ENCODE measurements around the gene CORO1C.

The CORO1C gene

DNA sequence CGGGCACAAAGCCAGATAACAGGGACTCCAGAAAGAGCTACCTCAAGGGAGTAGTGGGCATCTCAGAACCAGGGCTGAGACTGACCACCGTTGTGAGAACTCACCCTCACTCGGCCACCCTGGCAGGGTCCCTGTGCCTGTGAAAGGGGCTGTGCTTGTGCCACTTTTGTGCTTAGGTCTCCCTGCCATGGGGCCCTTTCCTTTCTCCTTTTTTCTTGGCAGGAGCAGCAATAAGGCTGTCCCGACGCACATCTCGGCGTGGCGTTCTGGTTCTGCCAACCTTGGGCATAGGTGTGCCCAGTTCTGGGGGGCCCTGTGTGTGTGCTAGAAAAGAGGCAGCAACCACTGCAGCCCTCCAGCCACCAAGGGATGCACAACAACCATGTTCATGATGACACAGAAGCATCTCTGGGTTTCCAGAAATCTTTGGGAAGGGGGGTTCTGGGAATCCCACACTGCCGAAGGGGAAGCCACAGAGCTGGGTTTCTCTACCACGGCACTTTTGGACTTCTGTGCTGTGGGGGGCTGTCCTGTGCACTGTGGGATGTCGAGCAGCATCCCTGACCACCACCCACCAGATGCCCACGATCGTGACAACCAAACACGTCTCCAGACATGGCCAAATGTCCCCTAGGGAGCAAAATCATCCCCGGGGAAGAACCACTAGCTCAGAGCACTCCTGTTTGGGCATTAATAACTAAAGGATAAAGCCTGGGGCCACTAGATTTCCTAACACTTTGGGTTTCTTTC, 120.3 kb downstream of the CORO1C start:
- no peak for DNase-seq (ENCODE audit: low read depth in 1 of 2, low spot score in 1 of 2)
- no peak for TF ChIP-seq JUND (IDR thresholded peaks at IDR 0.05; ENCODE audit: low read depth)
- in situ Hi-C loops (cut with HindIII; ENCODE audit: low pct_unique_long_range_greater_than_20kb, low sequenced_read_pairs): no loop called here

DNA sequence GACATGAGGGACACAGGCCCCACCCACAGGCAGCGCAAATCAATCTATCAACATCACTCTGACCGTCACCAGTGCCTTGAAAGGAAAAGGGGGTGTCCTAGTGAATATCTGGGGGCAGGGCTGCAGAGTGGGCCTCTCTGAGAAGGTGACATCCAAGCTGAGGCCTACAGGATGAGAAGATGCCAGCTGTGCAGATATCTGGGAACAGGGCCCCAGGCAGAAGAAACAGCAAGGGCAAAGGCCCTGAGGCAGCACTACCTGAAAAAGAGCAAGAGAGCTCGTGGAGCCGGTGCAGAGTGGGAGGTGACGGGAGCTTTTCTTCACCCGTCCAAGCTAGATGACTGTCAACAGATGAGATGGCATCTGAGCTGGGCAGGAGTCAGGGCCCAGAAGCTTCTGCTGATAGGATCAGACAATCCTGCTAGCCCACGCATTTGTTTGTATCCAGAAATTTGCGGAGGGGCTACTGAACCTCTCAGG, 120.9 kb downstream of the CORO1C start:
- no peak for DNase-seq (ENCODE audit: low read depth in 1 of 2, low spot score in 1 of 2)
- TF ChIP-seq JUND (IDR thresholded peaks at IDR 0.05; ENCODE audit: low read depth): no peak
- in situ Hi-C loops (cut with HindIII; ENCODE audit: low pct_unique_long_range_greater_than_20kb, low sequenced_read_pairs): no loop called here

DNA sequence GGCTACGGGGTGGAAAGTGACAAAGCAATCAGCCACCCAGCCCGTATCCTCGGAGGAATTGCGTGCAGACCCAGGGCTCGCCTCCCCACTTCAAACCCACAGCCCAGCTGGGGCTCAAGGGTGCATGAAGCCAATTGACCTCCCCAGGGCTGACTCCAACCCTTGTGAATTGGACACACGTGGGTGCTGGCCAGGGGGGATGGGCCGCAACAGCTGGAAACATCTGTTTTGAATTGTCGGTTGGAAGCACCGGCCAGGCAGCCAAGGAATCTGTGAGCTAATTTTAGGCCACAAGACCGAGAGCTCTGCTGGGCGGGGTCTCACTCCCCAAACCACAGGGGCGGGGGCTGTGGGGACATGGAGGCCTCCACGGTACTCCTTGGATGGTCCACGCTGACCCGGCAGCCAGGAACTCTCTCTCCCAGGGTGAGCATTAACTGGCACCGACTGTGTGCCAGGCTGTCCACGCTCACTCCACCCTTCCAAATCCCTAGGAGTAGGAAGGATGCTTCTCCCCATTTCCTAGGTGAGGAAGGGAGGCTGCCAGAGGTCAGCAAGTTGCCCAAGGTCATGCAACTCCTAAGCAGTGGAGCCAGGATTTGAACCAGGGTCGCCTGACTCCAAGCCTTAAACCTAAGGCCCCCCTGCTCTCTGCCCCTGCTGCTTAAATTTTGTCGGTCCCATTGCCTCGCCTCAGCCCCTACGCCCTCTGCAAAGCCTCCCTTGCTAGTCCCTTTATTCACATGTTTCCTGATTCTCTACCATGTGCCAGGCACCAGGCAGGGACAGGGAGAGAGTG, 121.6 kb downstream of the CORO1C start:
- TF ChIP-seq JUND (IDR thresholded peaks at IDR 0.05; ENCODE audit: low read depth): no peak
- in situ Hi-C loops (cut with HindIII; ENCODE audit: low pct_unique_long_range_greater_than_20kb, low sequenced_read_pairs): no loop called here
- no peak for DNase-seq (ENCODE audit: low read depth in 1 of 2, low spot score in 1 of 2)

DNA sequence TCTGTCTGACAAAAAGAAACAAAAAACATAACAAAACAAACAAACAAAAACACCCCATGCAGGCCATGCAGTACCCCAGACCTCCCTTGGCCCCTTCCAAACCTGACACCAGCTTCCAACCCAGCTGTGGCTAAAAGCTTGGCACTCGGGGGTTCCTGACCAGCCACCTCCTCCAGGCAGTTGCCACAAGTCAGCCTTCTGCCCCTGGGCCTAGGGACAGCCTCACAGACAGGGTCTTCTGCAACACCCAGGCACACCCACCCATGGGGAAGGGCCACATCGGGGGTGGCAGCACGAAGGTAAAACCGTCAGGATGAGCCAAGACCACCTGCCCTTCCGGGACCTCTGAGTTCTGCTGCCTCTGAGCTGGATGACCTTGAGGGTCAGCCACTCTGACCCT, 122.7 kb downstream of the CORO1C start:
- no peak for DNase-seq (ENCODE audit: low read depth in 1 of 2, low spot score in 1 of 2)
- in situ Hi-C loops (cut with HindIII; ENCODE audit: low pct_unique_long_range_greater_than_20kb, low sequenced_read_pairs): no loop called here
- TF ChIP-seq JUND (IDR thresholded peaks at IDR 0.05; ENCODE audit: low read depth): no peak

DNA sequence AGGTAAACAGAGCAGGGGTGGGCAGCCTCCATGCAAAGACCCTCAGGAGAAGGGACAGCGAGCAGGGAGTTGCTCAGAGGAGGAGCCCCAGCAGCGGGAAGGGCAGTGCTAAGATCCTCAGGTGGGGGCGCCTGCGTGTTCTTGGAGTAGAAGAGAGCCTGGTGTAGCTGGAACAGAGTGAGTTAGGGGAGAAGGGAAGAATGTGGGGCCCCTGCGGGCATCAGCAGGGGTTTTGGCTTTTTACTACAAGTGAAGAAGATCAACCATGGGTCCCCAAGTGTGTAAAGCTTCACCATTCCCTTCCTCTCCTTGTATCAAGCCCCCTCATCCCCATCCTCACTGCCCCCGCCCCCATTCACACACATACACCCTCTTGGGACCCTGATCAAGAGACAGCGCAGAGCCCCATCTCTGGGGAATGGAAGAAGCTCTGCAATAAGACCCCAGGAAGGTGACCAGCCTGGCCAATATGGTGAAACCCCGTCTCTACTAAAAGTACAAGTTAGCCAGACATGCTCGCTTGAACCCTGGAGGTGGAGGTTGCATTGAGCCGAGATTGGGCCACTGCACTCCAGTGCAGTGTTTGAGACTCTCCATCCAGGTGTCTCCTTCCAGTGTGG, 123.2 kb downstream of the CORO1C start:
- DNase-seq (ENCODE audit: low read depth in 1 of 2, low spot score in 1 of 2): no peak
- TF ChIP-seq JUND (IDR thresholded peaks at IDR 0.05; ENCODE audit: low read depth): no peak
- in situ Hi-C loops (cut with HindIII; ENCODE audit: low pct_unique_long_range_greater_than_20kb, low sequenced_read_pairs): no loop called here

DNA sequence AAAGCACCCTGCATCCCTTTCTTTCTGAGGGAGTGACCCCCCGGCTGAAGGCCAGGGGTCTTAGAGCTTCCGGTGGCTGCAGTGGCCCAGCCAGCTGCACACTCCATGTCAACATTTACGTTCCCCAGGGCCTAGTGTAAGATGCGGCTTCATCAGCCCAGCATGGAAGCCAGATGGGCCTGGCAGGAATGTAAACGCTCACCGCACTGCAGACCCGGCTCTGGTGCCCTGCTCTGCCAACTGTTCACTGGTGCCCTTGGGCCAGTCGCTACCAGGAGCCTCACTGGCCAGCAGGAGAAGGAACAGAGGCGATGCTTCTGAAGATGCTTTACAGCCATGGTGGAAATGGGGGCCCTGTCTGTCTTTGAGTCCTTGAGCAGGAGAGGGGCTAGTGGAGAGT, 124.8 kb downstream of the CORO1C start:
- TF ChIP-seq JUND (IDR thresholded peaks at IDR 0.05; ENCODE audit: low read depth): no peak
- in situ Hi-C loops (cut with HindIII; ENCODE audit: low pct_unique_long_range_greater_than_20kb, low sequenced_read_pairs): no loop called here
- no peak for DNase-seq (ENCODE audit: low read depth in 1 of 2, low spot score in 1 of 2)

DNA sequence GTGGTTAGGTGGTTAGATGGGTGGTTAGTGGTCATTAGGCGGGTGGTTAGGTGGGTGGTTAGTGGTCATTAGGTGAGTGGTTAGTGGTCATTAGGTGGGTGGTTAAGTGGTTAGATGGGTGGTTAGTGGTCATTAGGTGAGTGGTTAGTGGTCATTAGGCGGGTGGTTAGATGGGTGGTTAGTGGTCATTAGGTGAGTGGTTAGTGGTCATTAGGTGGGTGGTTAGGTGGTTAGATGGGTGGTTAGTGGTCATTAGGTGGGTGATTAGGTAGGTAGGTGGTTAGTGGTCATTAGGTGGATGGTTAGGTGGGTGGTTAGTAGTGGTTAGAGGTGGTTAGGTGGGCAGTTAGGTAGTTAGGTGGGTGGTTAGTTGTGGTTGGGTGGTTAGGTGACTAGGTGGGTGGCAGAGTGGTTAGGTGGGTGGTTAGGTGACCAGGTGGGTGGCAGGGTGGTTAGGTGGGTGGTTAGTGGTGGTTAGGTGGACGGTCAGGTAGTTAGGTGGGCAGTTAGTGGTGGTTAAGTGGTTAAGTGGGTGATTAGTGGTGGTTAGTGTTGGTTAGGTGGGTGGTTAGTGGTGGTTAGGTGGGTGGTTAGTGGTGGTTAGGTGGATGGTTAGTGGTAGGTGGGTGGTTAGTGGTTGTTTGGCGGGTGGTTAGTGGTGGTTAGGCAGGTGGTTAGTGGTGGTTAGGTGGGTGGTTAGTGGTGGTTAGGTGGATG, 125.5 kb downstream of the CORO1C start:
- in situ Hi-C loops (cut with HindIII; ENCODE audit: low pct_unique_long_range_greater_than_20kb, low sequenced_read_pairs): no loop called here
- no peak for TF ChIP-seq JUND (IDR thresholded peaks at IDR 0.05; ENCODE audit: low read depth)
- no peak for DNase-seq (ENCODE audit: low read depth in 1 of 2, low spot score in 1 of 2)

DNA sequence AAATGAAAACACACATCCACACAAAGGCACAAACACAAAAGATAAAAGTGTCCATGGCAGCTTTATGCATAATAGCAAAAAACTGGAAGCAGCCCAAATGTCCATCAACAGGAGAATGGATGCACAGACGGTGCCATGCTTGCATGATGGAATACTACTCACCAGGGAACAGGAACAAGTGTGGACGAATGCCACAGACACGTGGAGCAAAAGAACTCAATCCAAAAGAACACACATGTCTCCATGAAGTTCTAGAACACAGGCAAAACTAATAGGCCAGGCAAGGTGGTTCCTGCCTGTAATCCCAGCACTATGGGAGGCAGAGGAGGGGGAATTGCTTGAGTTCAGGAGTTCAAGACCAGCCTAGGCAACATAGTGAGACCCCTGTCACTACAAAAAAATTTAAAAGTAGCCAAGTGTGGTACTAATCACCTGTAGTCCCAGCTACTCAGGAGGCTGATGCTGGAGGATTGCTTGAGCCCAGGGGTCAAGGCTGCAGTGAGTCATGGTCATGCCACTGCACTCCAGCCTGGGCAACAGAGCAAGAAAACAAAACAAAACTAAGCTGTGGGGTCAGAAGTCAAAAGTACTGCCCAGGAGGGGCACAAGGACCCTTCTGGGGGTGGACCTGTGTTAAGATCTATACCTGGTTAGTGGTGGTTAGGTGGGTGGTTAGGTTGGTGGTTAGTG, 126.2 kb downstream of the CORO1C start:
- no peak for TF ChIP-seq JUND (IDR thresholded peaks at IDR 0.05; ENCODE audit: low read depth)
- in situ Hi-C loops (cut with HindIII; ENCODE audit: low pct_unique_long_range_greater_than_20kb, low sequenced_read_pairs): no loop called here
- DNase-seq (ENCODE audit: low read depth in 1 of 2, low spot score in 1 of 2): no peak

DNA sequence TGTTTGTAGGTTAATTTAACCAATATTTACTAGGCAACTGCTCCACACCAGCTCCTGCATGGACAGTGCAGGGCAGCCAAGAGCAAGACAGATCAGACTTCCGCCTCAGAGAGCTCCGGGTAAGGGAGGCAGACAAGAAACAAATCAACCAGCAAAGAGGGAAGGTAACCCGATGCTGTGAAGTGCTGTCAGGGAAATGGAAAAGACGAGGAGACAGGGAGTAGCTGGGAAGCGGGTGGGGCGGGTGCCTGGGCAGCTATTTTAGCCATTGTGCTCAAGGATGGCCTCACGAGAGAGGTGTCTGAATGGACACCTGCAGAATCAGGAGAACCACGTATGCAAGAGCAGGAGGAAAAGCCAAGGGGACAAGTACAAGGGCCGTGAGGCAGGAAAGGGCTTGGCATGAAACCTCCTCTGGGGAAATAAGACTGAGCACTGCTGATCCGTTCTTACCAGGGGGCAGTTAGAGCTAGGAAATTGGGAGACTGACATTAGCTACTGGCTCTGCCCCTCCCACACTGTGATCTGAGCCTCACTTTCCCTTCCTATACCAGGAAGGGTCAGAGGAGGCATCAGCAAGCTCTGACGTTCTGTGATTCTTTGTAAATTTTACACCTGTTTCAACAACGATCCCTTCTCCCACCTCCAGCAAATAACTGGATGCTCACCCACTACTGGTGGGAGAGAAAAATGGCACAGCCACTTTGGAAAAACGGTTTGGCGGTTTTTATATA, 126.9 kb downstream of the CORO1C start:
- in situ Hi-C loops (cut with HindIII; ENCODE audit: low pct_unique_long_range_greater_than_20kb, low sequenced_read_pairs): no loop called here
- DNase-seq (ENCODE audit: low read depth in 1 of 2, low spot score in 1 of 2): no peak
- no peak for TF ChIP-seq JUND (IDR thresholded peaks at IDR 0.05; ENCODE audit: low read depth)

DNA sequence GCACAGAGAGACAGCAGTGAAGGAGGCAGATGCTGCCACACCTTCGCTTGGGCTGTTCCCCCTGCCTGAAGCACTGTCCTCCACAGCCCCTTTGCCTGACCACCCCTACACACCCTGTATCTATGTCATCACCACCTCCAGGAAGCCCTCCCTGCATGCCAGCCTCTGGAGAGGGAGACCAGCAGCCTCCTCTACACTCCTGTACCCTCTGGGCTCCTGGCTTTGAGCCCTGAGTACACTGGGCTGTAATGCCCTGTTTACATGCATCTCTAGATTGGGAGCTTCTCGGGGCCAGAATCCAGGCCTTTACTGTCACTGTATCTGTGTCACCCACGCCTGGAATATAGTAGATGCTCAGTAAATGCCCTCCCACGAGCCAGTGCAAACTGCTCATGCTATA, 127.6 kb downstream of the CORO1C start:
- TF ChIP-seq JUND (IDR thresholded peaks at IDR 0.05; ENCODE audit: low read depth): no peak
- no peak for DNase-seq (ENCODE audit: low read depth in 1 of 2, low spot score in 1 of 2)
- in situ Hi-C loops (cut with HindIII; ENCODE audit: low pct_unique_long_range_greater_than_20kb, low sequenced_read_pairs): no loop called here

DNA sequence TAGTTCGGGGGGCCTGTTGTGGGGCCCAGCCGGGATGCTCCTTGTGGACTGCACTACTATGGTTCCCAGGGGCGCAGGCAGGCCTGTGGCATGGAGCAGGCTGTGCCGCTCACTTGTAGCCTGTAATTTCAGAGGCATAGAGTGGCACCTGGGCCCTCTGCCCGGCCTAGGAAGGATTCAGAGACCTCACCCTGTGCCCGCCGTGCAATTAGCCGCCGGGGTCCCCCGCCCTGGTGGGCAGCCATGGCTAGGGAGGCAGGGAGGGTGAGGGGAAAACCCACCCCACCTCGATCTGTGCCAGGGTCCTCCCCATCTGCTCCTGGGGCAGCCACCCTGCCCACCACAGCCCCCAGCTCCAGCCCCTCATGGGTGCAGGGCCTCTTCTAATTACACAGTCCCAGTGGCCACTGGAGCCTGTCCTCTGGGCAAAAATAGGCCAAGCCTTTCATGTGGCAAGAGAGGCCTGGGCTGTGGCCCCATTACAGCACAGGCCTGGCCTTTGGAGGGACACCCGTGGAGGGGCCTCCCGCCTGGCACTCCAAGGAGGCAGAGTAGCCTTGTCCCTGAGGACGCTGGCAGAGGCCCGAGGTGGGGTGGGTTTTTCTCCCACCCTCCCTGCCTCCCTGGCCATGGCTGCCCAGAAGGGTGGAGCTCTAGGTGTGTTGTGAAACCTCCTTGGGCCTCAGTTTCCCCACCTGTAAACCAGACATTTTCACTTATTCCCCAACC, 128.2 kb downstream of the CORO1C start:
- TF ChIP-seq JUND (IDR thresholded peaks at IDR 0.05; ENCODE audit: low read depth): no peak
- in situ Hi-C loops (cut with HindIII; ENCODE audit: low pct_unique_long_range_greater_than_20kb, low sequenced_read_pairs): no loop called here
- DNase-seq (ENCODE audit: low read depth in 1 of 2, low spot score in 1 of 2): no peak

All from T47D (cell line).